SK-N-SH treated with all-trans-retinoic acid at 6 μM for 48 hours (cell line): ENCODE data around the gene ZAR1.

Experiments
- ATAC-seq: fragments of 200-7000 bp; cut with Tn5 transposase; 3 replicates; pipeline ENCODE4 v1.9.1; 2020; ENCODE audit warnings: mild to moderate bottlenecking, moderate library complexity
- CSDC2 ChIP-seq: fragments of 250-450 bp; sonication (Bioruptor Pico); IDR thresholded peaks from 2 replicates; pipeline ENCODE4 v1.5.0; 2020; ENCODE audit warnings: mild to moderate bottlenecking, moderate library complexity
- ESRRG ChIP-seq: fragments of 250-450 bp; sonication (Bioruptor Pico); IDR thresholded peaks from 2 replicates; pipeline ENCODE4 v1.6.1; 2021; ENCODE audit warnings: mild to moderate bottlenecking
- GLIS3 ChIP-seq: fragments of 250-450 bp; sonication (Bioruptor Pico); IDR thresholded peaks from 2 replicates; pipeline ENCODE4 v1.5.0; 2020; ENCODE audit warnings: mild to moderate bottlenecking, moderate library complexity
- ISL1 ChIP-seq: fragments of 250-450 bp; sonication (Bioruptor Pico); IDR thresholded peaks from 2 replicates; pipeline ENCODE4 v2.1.2; 2022; ENCODE audit warnings: mild to moderate bottlenecking, moderate library complexity
- OSR1 ChIP-seq: fragments of 250-450 bp; sonication (Bioruptor Pico); IDR thresholded peaks from 2 replicates; pipeline ENCODE4 v1.8.0; 2022; ENCODE audit warnings: moderate library complexity, mild to moderate bottlenecking, inconsistent platforms
- PPARA ChIP-seq: fragments of 250-450 bp; sonication (Bioruptor Pico); IDR thresholded peaks from 2 replicates; pipeline ENCODE4 v1.5.0; 2020; ENCODE audit warnings: mild to moderate bottlenecking, borderline replicate concordance
- SNAI2 ChIP-seq: fragments of 250-450 bp; sonication (Bioruptor Pico); IDR thresholded peaks from 2 replicates; pipeline ENCODE4 v1.5.0; 2020; ENCODE audit warnings: mild to moderate bottlenecking, moderate library complexity
- TCF4 ChIP-seq: fragments of 250-450 bp; sonication (Bioruptor Pico); IDR thresholded peaks from 2 replicates; pipeline ENCODE4 v1.8.0; 2021; ENCODE audit warnings: mild to moderate bottlenecking, moderate library complexity, borderline replicate concordance
- TOX ChIP-seq: fragments of 250-450 bp; sonication (Bioruptor Pico); IDR thresholded peaks from 2 replicates; pipeline ENCODE4 v1.8.0; 2021; ENCODE audit warnings: mild to moderate bottlenecking, moderate library complexity, borderline replicate concordance
- ZC3H10 ChIP-seq: fragments of 250-450 bp; sonication (Bioruptor Pico); IDR thresholded peaks from 2 replicates; pipeline ENCODE4 v1.5.1; 2021; ENCODE audit warnings: mild to moderate bottlenecking, moderate library complexity
- ZFP3 ChIP-seq: fragments of 250-450 bp; sonication (Bioruptor Pico); IDR thresholded peaks from 2 replicates; pipeline ENCODE4 v1.5.0; 2020; ENCODE audit warnings: mild to moderate bottlenecking, moderate library complexity
- ZFP30 ChIP-seq: fragments of 450-650 bp; formaldehyde crosslinking; IDR thresholded peaks from 2 replicates; pipeline ENCODE4 v1.5.0; 2022; ENCODE audit warnings: mild to moderate bottlenecking, moderate library complexity
- ZNF565 ChIP-seq: fragments of 450-650 bp; formaldehyde crosslinking; conservative IDR thresholded peaks from 2 replicates; pipeline ENCODE4 v1.5.0; 2020; ENCODE audit warnings: low read depth, mild to moderate bottlenecking, moderate library complexity
- ZNF70 ChIP-seq: fragments of 450-650 bp; formaldehyde crosslinking; IDR thresholded peaks from 2 replicates; pipeline ENCODE4 v1.5.0; 2020; ENCODE audit warnings: mild to moderate bottlenecking, moderate library complexity
- ZNF8 ChIP-seq: fragments of 450-650 bp; formaldehyde crosslinking; IDR thresholded peaks from 2 replicates; pipeline ENCODE4 v1.5.0; 2020; ENCODE audit warnings: mild to moderate bottlenecking, moderate library complexity
- TF ChIP-seq, protein P1 (sequence below): fragments of 250-450 bp; sonication (Bioruptor Pico); IDR thresholded peaks from 2 replicates; pipeline ENCODE4 v1.8.0; 2021; ENCODE audit warnings: low read depth, mild to moderate bottlenecking, moderate library complexity, borderline replicate concordance
- TF ChIP-seq, protein P2 (sequence below): fragments of 250-450 bp; sonication (Bioruptor Pico); IDR thresholded peaks from 2 replicates; pipeline ENCODE4 v1.5.0; 2020; ENCODE audit warnings: mild to moderate bottlenecking, moderate library complexity
- TF ChIP-seq, protein P3 (sequence below): fragments of 250-450 bp; sonication (Bioruptor Pico); IDR thresholded peaks from 2 replicates; pipeline ENCODE4 v1.8.0; 2020; ENCODE audit warnings: mild to moderate bottlenecking, moderate library complexity, borderline replicate concordance
- TF ChIP-seq, protein P4 (sequence below): fragments of 250-450 bp; sonication (Bioruptor Pico); IDR thresholded peaks from 2 replicates; pipeline ENCODE4 v1.5.1; 2020; ENCODE audit warnings: low read depth, mild to moderate bottlenecking, moderate library complexity

The ZAR1 gene

DNA sequence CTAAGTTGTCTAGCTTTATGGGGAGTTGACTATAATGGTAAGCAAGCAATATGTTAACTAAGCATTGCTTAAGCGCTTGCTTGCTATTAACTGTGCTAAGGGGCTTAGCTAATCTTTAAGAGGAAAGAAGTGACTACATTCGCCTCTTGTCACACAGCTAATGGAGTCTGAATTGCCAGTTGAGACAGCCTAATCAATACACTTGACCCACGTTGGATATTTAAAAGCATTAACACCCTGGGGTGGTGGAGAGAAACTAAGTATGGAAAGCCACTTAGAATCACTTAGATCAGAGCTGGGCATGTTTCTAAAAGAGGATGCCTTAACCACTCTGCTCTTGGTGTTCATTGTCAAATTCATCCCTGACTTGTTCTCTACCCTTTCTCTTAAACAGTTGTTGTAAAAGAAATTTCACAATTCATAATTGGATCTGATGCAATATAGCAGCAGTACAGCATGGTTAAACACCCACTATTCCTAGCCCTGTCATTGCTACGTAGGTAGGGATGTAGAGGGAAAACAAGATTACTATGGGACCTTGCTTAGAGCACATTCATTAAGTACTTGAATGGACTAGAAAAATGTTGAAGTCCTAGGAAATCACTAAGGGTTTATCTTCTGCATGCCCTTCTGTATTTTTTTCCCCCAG, 3.5 kb downstream of the ZAR1 start:
- no peak for TF ChIP-seq CSDC2 (CRISPR knock-in tag)
- TF ChIP-seq, protein P1, sequence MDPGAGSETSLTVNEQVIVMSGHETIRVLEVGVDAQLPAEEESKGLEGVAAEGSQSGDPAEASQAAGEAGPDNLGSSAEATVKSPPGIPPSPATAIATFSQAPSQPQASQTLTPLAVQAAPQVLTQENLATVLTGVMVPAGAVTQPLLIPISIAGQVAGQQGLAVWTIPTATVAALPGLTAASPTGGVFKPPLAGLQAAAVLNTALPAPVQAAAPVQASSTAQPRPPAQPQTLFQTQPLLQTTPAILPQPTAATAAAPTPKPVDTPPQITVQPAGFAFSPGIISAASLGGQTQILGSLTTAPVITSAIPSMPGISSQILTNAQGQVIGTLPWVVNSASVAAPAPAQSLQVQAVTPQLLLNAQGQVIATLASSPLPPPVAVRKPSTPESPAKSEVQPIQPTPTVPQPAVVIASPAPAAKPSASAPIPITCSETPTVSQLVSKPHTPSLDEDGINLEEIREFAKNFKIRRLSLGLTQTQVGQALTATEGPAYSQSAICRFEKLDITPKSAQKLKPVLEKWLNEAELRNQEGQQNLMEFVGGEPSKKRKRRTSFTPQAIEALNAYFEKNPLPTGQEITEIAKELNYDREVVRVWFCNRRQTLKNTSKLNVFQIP (CRISPR knock-in tag) = no peak
- TF ChIP-seq ZNF8 = no peak
- TF ChIP-seq ZNF565 (CRISPR knock-in tag) = no peak
- no peak for TF ChIP-seq PPARA (CRISPR knock-in tag)
- no peak for TF ChIP-seq ZFP30
- TF ChIP-seq ESRRG (CRISPR knock-in tag) = no peak
- no peak for TF ChIP-seq OSR1 (CRISPR knock-in tag)
- TF ChIP-seq TCF4 (CRISPR knock-in tag) = no peak
- TF ChIP-seq ISL1 = no peak
- TF ChIP-seq, protein P2, sequence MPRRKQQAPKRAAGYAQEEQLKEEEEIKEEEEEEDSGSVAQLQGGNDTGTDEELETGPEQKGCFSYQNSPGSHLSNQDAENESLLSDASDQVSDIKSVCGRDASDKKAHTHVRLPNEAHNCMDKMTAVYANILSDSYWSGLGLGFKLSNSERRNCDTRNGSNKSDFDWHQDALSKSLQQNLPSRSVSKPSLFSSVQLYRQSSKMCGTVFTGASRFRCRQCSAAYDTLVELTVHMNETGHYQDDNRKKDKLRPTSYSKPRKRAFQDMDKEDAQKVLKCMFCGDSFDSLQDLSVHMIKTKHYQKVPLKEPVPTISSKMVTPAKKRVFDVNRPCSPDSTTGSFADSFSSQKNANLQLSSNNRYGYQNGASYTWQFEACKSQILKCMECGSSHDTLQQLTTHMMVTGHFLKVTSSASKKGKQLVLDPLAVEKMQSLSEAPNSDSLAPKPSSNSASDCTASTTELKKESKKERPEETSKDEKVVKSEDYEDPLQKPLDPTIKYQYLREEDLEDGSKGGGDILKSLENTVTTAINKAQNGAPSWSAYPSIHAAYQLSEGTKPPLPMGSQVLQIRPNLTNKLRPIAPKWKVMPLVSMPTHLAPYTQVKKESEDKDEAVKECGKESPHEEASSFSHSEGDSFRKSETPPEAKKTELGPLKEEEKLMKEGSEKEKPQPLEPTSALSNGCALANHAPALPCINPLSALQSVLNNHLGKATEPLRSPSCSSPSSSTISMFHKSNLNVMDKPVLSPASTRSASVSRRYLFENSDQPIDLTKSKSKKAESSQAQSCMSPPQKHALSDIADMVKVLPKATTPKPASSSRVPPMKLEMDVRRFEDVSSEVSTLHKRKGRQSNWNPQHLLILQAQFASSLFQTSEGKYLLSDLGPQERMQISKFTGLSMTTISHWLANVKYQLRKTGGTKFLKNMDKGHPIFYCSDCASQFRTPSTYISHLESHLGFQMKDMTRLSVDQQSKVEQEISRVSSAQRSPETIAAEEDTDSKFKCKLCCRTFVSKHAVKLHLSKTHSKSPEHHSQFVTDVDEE = no peak

DNA sequence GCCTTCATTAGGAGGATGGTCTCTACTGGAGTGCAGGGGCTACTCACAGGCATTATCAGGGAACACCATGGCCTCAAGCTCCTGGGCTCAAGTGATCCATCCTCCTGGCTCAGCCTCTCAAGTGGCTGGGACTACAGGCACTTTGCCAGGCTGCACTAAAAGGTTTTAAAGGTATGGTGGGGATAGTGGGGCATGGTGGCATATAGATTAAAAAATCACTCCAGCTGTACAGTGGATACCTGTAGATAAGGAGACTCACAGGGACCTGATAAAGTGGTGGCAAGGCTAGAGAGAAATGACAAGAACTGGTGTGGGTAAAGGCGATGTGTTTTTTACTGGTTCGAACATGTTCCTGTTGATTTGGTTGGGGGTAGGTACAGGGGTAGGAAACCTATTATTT, 5.9 kb downstream of the ZAR1 start:
- TF ChIP-seq, protein P3, sequence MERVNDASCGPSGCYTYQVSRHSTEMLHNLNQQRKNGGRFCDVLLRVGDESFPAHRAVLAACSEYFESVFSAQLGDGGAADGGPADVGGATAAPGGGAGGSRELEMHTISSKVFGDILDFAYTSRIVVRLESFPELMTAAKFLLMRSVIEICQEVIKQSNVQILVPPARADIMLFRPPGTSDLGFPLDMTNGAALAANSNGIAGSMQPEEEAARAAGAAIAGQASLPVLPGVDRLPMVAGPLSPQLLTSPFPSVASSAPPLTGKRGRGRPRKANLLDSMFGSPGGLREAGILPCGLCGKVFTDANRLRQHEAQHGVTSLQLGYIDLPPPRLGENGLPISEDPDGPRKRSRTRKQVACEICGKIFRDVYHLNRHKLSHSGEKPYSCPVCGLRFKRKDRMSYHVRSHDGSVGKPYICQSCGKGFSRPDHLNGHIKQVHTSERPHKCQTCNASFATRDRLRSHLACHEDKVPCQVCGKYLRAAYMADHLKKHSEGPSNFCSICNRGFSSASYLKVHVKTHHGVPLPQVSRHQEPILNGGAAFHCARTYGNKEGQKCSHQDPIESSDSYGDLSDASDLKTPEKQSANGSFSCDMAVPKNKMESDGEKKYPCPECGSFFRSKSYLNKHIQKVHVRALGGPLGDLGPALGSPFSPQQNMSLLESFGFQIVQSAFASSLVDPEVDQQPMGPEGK (CRISPR knock-in tag) = no peak
- no peak for TF ChIP-seq CSDC2 (CRISPR knock-in tag)
- TF ChIP-seq, protein P4, sequence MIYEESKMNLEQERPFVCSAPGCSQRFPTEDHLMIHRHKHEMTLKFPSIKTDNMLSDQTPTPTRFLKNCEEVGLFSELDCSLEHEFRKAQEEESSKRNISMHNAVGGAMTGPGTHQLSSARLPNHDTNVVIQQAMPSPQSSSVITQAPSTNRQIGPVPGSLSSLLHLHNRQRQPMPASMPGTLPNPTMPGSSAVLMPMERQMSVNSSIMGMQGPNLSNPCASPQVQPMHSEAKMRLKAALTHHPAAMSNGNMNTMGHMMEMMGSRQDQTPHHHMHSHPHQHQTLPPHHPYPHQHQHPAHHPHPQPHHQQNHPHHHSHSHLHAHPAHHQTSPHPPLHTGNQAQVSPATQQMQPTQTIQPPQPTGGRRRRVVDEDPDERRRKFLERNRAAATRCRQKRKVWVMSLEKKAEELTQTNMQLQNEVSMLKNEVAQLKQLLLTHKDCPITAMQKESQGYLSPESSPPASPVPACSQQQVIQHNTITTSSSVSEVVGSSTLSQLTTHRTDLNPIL (CRISPR knock-in tag) = no peak
- no peak for ATAC-seq

More for the DNA sequence above, 3.5 kb downstream of the ZAR1 start:
- no peak for ATAC-seq

DNA sequence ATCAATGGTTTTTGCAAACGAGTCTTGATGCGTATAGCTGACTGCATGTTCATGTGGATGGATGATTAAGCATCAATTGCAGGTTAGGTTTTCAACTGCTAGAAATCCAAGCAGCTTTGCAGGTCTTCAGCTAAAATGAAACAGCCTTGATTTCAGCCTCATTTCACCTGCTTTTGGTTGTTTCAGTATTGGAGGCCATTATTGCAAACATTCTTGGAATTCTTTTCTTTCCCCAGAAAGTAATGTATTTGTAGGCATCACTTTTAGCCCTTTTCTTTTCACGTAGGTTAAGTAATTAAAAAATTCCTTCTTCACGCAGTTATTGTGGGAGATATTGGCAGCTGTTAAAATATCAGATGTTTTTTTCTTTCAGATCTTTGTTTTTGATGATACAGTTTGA, 8.8 kb downstream of the ZAR1 start:
- ATAC-seq = no peak
- TF ChIP-seq ZFP3 (CRISPR knock-in tag) (no peak), TCF4 (CRISPR knock-in tag) (no peak), TOX (no peak), CSDC2 (CRISPR knock-in tag) (no peak), ISL1 (no peak)
- TF ChIP-seq, protein P3 (CRISPR knock-in tag) = no peak

DNA sequence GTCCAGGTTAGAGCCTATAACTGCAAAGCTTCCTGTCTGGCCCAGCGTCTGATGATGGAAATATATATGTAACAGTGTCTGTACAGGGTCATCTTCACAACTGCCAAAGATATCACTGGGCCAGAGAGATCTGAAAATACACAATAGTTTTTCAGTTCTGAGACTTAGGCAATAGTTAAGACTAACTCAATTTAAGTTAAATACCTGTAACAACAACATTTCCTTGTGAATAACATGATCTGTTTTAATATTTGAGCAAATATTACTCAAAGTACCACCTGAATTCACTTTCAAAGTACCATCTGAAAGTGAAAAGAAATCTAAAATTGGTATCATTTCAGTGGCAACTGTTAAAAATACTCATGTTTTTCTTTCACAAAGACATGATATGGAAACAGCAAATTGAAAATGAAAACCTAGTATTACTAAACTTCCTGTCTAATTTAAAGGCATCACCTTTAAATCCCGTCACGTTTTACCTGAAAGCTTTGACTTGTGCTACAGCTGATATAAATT, 9.6 kb downstream of the ZAR1 start:
- no peak for ATAC-seq
- no peak for TF ChIP-seq GLIS3
- no peak for TF ChIP-seq ZNF70
- TF ChIP-seq, protein P2 = no peak
- no peak for TF ChIP-seq ZFP30
- TF ChIP-seq SNAI2 (CRISPR knock-in tag) = no peak
- TF ChIP-seq CSDC2 (CRISPR knock-in tag) = no peak
- TF ChIP-seq, protein P3 (CRISPR knock-in tag) = no peak
- no peak for TF ChIP-seq ZC3H10 (CRISPR knock-in tag)
- TF ChIP-seq TOX = no peak
- TF ChIP-seq, protein P4 (CRISPR knock-in tag) = no peak
